A549 (cell line): ENCODE data around the gene NKD1. TPM values are rescaled to one million over a fixed set of nuclear protein-coding genes. Genes with fewer than 3 reads are reported as not detected.

Experiments
- ATAC-seq, 2 experiments: fragments of 200-7000 bp in 1 of 2; fragments of >200 bp in 1 of 2; cut with Nextera tagmentation in 1 of 2; cut with Tn5 transposase in 1 of 2; 3 replicates each; pipeline versions ENCODE4 v1.8.0 to v1.9.1; 2018 to 2020; ENCODE audit warnings: mild to moderate bottlenecking in 1 of 2, moderate library complexity in 1 of 2
- CTCF ChIA-PET: fragments of 300-600 bp; sonication (Branson Sonifier 250); formaldehyde crosslinking; extraction: SDS; loops from one replicate; lab custom pipeline; 2021; ENCODE audit warnings: antibody characterized with exemption, inconsistent platforms; lab: Yijun Ruan, JAX
- POLR2A ChIA-PET: fragments of 350-600 bp; formaldehyde crosslinking; extraction: SDS; loops from one replicate; lab custom pipeline; 2021; ENCODE audit warnings: antibody characterized with exemption, inconsistent platforms; lab: Yijun Ruan, JAX
- DNase-seq, 2 experiments: peaks; one replicate each; pipeline versions ENCODE4 v3.0.0 to v3.0.0-alpha.2; 2011 to 2016; ENCODE audit warnings: low read depth in 1 of 2, low spot score in 1 of 2
- FAIRE-seq: peaks from 2 replicates; lab custom pipeline; 2011; peaks lifted over from hg19 to GRCh38; lab: Jason Lieb, UNC
- H3K27ac ChIP-seq, 2 experiments: fragments of >200 bp; sonication (Bioruptor Twin); formaldehyde crosslinking; 3 replicates each; pipeline ENCODE4 v1.5.1; 2016 to 2017
- H3K4me1 ChIP-seq: fragments of >200 bp; sonication (Bioruptor Twin); formaldehyde crosslinking; 3 replicates; pipeline ENCODE4 v1.6.1; 2016
- H3K4me2 ChIP-seq: fragments of >200 bp; sonication (Bioruptor Twin); formaldehyde crosslinking; 3 replicates; pipeline ENCODE4 v1.6.1; 2016
- H3K4me3 ChIP-seq: fragments of >200 bp; sonication (Bioruptor Twin); formaldehyde crosslinking; 3 replicates; pipeline ENCODE4 v1.5.1; 2016
- H3K9me3 ChIP-seq: fragments of >200 bp; sonication (Bioruptor Twin); formaldehyde crosslinking; 3 replicates; pipeline ENCODE4 v1.6.1; 2016
- ATOH8 ChIP-seq: fragments of 250-450 bp; sonication (Bioruptor Pico); IDR thresholded peaks from 2 replicates; pipeline ENCODE4 v1.5.0; 2020; ENCODE audit warnings: low read depth, mild to moderate bottlenecking, moderate library complexity
- CBX2 ChIP-seq: fragments of 200-600 bp; sonication (generic); IDR thresholded peaks from 2 replicates; pipeline ENCODE4 v1.6.1; 2016; ENCODE audit warnings: low read depth, mild to moderate bottlenecking, borderline replicate concordance
- CBX8 ChIP-seq: fragments of 200-600 bp; sonication (generic); IDR thresholded peaks from 2 replicates; pipeline ENCODE4 v1.6.1; 2016
- CTCF ChIP-seq: fragments of >200 bp; sonication (Bioruptor Twin); formaldehyde crosslinking; IDR thresholded peaks from 3 replicates; pipeline ENCODE4 v1.5.1; 2016
- E2F6 ChIP-seq: IDR thresholded peaks from 2 replicates; pipeline ENCODE4 v1.6.1; 2012; ENCODE audit warnings: low read depth, borderline replicate concordance
- EHMT2 ChIP-seq: fragments of 200-600 bp; sonication (generic); IDR thresholded peaks from 2 replicates; pipeline ENCODE4 v1.6.1; 2016; ENCODE audit warnings: antibody characterized with exemption, low read depth, mild to moderate bottlenecking, moderate library complexity
- EP300 ChIP-seq, 2 experiments: fragments of >200 bp; sonication (Bioruptor Twin); formaldehyde crosslinking; IDR thresholded peaks; 2 replicates in 1 of 2; 3 replicates in 1 of 2; pipeline ENCODE4 v1.6.1; 2016 to 2017
- GATA3 ChIP-seq: IDR thresholded peaks from 2 replicates; pipeline ENCODE4 v1.6.1; 2012; ENCODE audit warnings: borderline replicate concordance
- HDAC2 ChIP-seq: fragments of 200-600 bp; sonication (generic); IDR thresholded peaks from 2 replicates; pipeline ENCODE4 v1.6.1; 2016
- JUN ChIP-seq, 2 experiments: fragments of >200 bp; sonication (Bioruptor Twin); formaldehyde crosslinking; IDR thresholded peaks; 2 replicates in 1 of 2; 3 replicates in 1 of 2; pipeline ENCODE4 v1.6.1; 2016 to 2017
- JUNB ChIP-seq: fragments of >200 bp; sonication (Bioruptor Twin); formaldehyde crosslinking; IDR thresholded peaks from 2 replicates; pipeline ENCODE4 v1.6.1; 2016
- KDM1A ChIP-seq: fragments of 200-600 bp; sonication (generic); IDR thresholded peaks from 2 replicates; pipeline ENCODE4 v1.6.1; 2016; ENCODE audit warnings: low read depth, mild to moderate bottlenecking
- KDM5A ChIP-seq: fragments of 200-600 bp; sonication (generic); IDR thresholded peaks from 2 replicates; pipeline ENCODE4 v1.6.1; 2016; ENCODE audit warnings: antibody characterized with exemption, mild to moderate bottlenecking
- MAX ChIP-seq: IDR thresholded peaks from 2 replicates; pipeline ENCODE4 v1.6.1; 2012
- MYC ChIP-seq: IDR thresholded peaks from 2 replicates; pipeline ENCODE4 v1.6.1; 2012; ENCODE audit warnings: mild to moderate bottlenecking, inconsistent platforms, low read length, improper control_type of control experiment, borderline replicate concordance
- POLR2A ChIP-seq: IDR thresholded peaks from 2 replicates; pipeline ENCODE4 v1.6.1; 2012; ENCODE audit warnings: mild to moderate bottlenecking, low read length
- POLR2AphosphoS2 ChIP-seq: conservative IDR thresholded peaks from 2 replicates; pipeline ENCODE4 v1.6.1; 2012; ENCODE audit warnings: low read length, improper control_type of control experiment, inconsistent platforms
- TFCP2L1 ChIP-seq: fragments of 250-450 bp; sonication (Bioruptor Pico); IDR thresholded peaks from 2 replicates; pipeline ENCODE4 v1.5.0; 2021; ENCODE audit warnings: mild to moderate bottlenecking
- TP53 ChIP-seq: fragments of 250-450 bp; sonication (Bioruptor Pico); IDR thresholded peaks from 2 replicates; pipeline ENCODE4 v1.5.0; 2021; ENCODE audit warnings: mild to moderate bottlenecking, moderate library complexity
- WGBS: methylation state at CpG from one replicate; pipeline ENCODE4 v1.1.6; 2017; ENCODE audit errors: missing lambda C conversion rate; 5-methylcytosine and 5-hydroxymethylcytosine counted together
- polyA plus RNA-seq, 4 experiments: library from polyadenylated mRNA; depleted of rRNA in 3 of 4; stranded (reverse); fragments of >200 nt; fragmentation: RNase III in 1 of 4; extraction: RNeasy Plus Mini Kit Qiagen cat#74134 plus additional on column Dnase treatment in 1 of 4; gene quantifications; 2 replicates in 3 of 4; 3 replicates in 1 of 4; pipeline ENCODE4 v1.2.3, GENCODE V29; 2011 to 2017
- TF ChIP-seq, protein P1 (sequence below): fragments of 200-600 bp; sonication (generic); IDR thresholded peaks from 2 replicates; pipeline ENCODE4 v1.6.1; 2016; ENCODE audit warnings: antibody characterized with exemption, mild to moderate bottlenecking, moderate library complexity
- TF ChIP-seq, protein P2 (sequence below): fragments of 450-650 bp; IDR thresholded peaks from 2 replicates; pipeline ENCODE4 v1.6.1; 2014; ENCODE audit warnings: antibody characterized with exemption

NKD1 gene
- polyA plus RNA-seq, 2 of the 4 experiments (the other 2 are of a cell fraction) = 0.10 to 0.19 TPM

GRCh38 chr16:50533317-50533716 lies 14.9 kb upstream of the NKD1 start:
- 22% methylated on average over 4 of the region's 4 CpGs for WGBS
- H3K9me3 ChIP-seq = peaks cover 3% of the 10 kb centered on the region; the same call in 1 of the 3 replicates
- no peak for TF ChIP-seq TP53
- TF ChIP-seq, protein P1, sequence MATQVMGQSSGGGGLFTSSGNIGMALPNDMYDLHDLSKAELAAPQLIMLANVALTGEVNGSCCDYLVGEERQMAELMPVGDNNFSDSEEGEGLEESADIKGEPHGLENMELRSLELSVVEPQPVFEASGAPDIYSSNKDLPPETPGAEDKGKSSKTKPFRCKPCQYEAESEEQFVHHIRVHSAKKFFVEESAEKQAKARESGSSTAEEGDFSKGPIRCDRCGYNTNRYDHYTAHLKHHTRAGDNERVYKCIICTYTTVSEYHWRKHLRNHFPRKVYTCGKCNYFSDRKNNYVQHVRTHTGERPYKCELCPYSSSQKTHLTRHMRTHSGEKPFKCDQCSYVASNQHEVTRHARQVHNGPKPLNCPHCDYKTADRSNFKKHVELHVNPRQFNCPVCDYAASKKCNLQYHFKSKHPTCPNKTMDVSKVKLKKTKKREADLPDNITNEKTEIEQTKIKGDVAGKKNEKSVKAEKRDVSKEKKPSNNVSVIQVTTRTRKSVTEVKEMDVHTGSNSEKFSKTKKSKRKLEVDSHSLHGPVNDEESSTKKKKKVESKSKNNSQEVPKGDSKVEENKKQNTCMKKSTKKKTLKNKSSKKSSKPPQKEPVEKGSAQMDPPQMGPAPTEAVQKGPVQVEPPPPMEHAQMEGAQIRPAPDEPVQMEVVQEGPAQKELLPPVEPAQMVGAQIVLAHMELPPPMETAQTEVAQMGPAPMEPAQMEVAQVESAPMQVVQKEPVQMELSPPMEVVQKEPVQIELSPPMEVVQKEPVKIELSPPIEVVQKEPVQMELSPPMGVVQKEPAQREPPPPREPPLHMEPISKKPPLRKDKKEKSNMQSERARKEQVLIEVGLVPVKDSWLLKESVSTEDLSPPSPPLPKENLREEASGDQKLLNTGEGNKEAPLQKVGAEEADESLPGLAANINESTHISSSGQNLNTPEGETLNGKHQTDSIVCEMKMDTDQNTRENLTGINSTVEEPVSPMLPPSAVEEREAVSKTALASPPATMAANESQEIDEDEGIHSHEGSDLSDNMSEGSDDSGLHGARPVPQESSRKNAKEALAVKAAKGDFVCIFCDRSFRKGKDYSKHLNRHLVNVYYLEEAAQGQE = no peak
- no peak for TF ChIP-seq TFCP2L1
- TF ChIP-seq MAX = no peak
- TF ChIP-seq POLR2A = no peak
- TF ChIP-seq JUNB = no peak
- no peak for TF ChIP-seq ATOH8 (CRISPR knock-in tag)
- TF ChIP-seq, protein P2, sequence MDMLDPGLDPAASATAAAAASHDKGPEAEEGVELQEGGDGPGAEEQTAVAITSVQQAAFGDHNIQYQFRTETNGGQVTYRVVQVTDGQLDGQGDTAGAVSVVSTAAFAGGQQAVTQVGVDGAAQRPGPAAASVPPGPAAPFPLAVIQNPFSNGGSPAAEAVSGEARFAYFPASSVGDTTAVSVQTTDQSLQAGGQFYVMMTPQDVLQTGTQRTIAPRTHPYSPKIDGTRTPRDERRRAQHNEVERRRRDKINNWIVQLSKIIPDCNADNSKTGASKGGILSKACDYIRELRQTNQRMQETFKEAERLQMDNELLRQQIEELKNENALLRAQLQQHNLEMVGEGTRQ = no peak
- no peak for TF ChIP-seq MYC
- no peak for TF ChIP-seq POLR2AphosphoS2
- TF ChIP-seq JUN (IDR thresholded peaks at IDR 0.05) = no peak
- no peak for TF ChIP-seq KDM5A
- no peak for TF ChIP-seq CTCF
- TF ChIP-seq EHMT2 = no peak
- TF ChIP-seq GATA3 = no peak
- no peak for TF ChIP-seq EP300 (IDR thresholded peaks at IDR 0.05)
- TF ChIP-seq CBX2 = no peak
- H3K27ac ChIP-seq = no peak overlapping the region
- H3K4me2 ChIP-seq = no peak overlapping the region
- no peaks in the 10 kb centered on the region for H3K4me1 ChIP-seq
- CTCF ChIA-PET = interaction anchor here (0.6 kb wide), 1 partner anchor 509 kb away, joined by 3 read pairs; no protein-coding TSS in a partner anchor
- POLR2A ChIA-PET = interaction anchor here (0.5 kb wide), 1 partner anchor 170 kb away, joined by 3 read pairs; no protein-coding TSS in a partner anchor
- no peak overlapping the region for H3K4me3 ChIP-seq
- ATAC-seq = no peak
- no peak for FAIRE-seq
- DNase-seq = no peak

GRCh38 chr16:50534091-50534490 lies 14.1 kb upstream of the NKD1 start:
- DNase-seq (no peak), FAIRE-seq (no peak), ATAC-seq (no peak)
- TF ChIP-seq CBX8 = no peak
- TF ChIP-seq E2F6 = no peak
- TF ChIP-seq HDAC2 = no peak
- TF ChIP-seq KDM1A = no peak
- no peaks in the 10 kb centered on the region for H3K4me1 ChIP-seq
- H3K27ac ChIP-seq = no peak overlapping the region
- no peak overlapping the region for H3K4me3 ChIP-seq
- POLR2A ChIA-PET = interaction anchor here (0.5 kb wide), 1 partner anchor 170 kb away, joined by 3 read pairs; no protein-coding TSS in a partner anchor
- no peak overlapping the region for H3K4me2 ChIP-seq
- H3K9me3 ChIP-seq = peaks cover 3% of the 10 kb centered on the region; the same call in 1 of the 3 replicates
- CTCF ChIA-PET = no interaction called here
- WGBS = 47% methylated on average over 4 of the region's 4 CpGs
